DND-41 (cell line): ENCODE measurements around the gene PBRM1.

ENCODE experiments used
- CTCF ChIP-seq: IDR thresholded peaks from 2 replicates; pipeline ENCODE4 v1.5.1; 2012; ENCODE audit warnings: borderline replicate concordance, low read length, moderate library complexity, mild to moderate bottlenecking; ENCODE audit not compliant: poor library complexity, severe bottlenecking; ENCODE audit errors: extremely low read depth
- EZH2 ChIP-seq: IDR thresholded peaks from 3 replicates; pipeline ENCODE4 v1.6.1; 2012; ENCODE audit warnings: borderline replicate concordance, low read depth, mild to moderate bottlenecking, moderate library complexity, low read length, inconsistent platforms; ENCODE audit not compliant: severe bottlenecking

- no peak for TF ChIP-seq CTCF
- TF ChIP-seq EZH2 = no peak
Measured at GRCh38 chr3:52532517-52532837, 153.2 kb downstream of the PBRM1 start.
